NCI-H82 treated with DMSO at 0.1 percent for 48 hours (cell line): ENCODE results near the gene B3GAT2.

Source experiments
- DNase-seq: peaks from one replicate; lab custom pipeline; 2025; ENCODE audit not compliant: unreplicated experiment; lab: John Stamatoyannopoulos, UW

B3GAT2 gene

GRCh38 chr6:70843328-70843918 is 113.4 kb downstream of the B3GAT2 start:
- no peak for DNase-seq

GRCh38 chr6:70842541-70842940 is 114.3 kb downstream of the B3GAT2 start:
- no peak for DNase-seq

- no peak for DNase-seq
Measured at GRCh38 chr6:70841112-70841511, 115.7 kb downstream of the B3GAT2 start.

GRCh38 chr6:70839286-70840266 is 117.3 kb downstream of the B3GAT2 start:
- no peak for DNase-seq

GRCh38 chr6:70838907-70839285 is 118.0 kb downstream of the B3GAT2 start:
- no peak for DNase-seq

- no peak for DNase-seq
Measured at GRCh38 chr6:70834520-70834919, 122.3 kb downstream of the B3GAT2 start.

- DNase-seq, result no peak
Measured at GRCh38 chr6:70831427-70831826, 125.4 kb downstream of the B3GAT2 start.

- DNase-seq, result no peak
Measured at GRCh38 chr6:70823651-70824050, 133.2 kb downstream of the B3GAT2 start.

GRCh38 chr6:70821751-70822150 is 135.1 kb downstream of the B3GAT2 start:
- DNase-seq, result no peak

GRCh38 chr6:70820778-70821177 is 136.1 kb downstream of the B3GAT2 start:
- no peak for DNase-seq

GRCh38 chr6:70819646-70820045 is 137.2 kb downstream of the B3GAT2 start:
- no peak for DNase-seq

- DNase-seq, result no peak
Measured at GRCh38 chr6:70813885-70814284, 143.0 kb downstream of the B3GAT2 start.

GRCh38 chr6:70811788-70812187 is 145.1 kb downstream of the B3GAT2 start:
- no peak for DNase-seq
